ENCODE results near the gene WFDC12. TPM values are rescaled to one million over a fixed set of nuclear protein-coding genes. Genes with fewer than 3 reads are reported as not detected.

WFDC12 gene
- total RNA-seq, 4 donors from 2014 or later, result not detected

GRCh38 chr20:45111799-45112471 lies 12.3 kb downstream of the WFDC12 start:
- no peak for DNase-seq
- intact Hi-C loops (cut with DNase I; ENCODE audit: low total_unique reads), result no loop called here

GRCh38 chr20:45111285-45111684 lies 13.0 kb downstream of the WFDC12 start:
- TF ChIP-seq POLR2A (IDR thresholded peaks at IDR 0.05), result no peak
- TF ChIP-seq CTCF (IDR thresholded peaks at IDR 0.05), result no peak
- Histone ChIP-seq H3K4me3 (no peak overlapping the region), H3K36me3 (no peaks in the 10 kb centered on the region), H3K9me3 (no peaks in the 10 kb centered on the region), H3K27ac (no peak overlapping the region), H3K4me1 (no peaks in the 10 kb centered on the region), H3K27me3 (no peaks in the 10 kb centered on the region)
- DNase-seq, result no peak
- intact Hi-C loops (cut with DNase I; ENCODE audit: low total_unique reads), result no loop called here

More at GRCh38 chr20:45111799-45112471, 12.3 kb downstream of the WFDC12 start:
- Histone ChIP-seq H3K4me1 (no peaks in the 10 kb centered on the region), H3K36me3 (no peaks in the 10 kb centered on the region), H3K4me3 (no peak overlapping the region), H3K27ac (no peak overlapping the region), H3K9me3 (no peaks in the 10 kb centered on the region), H3K27me3 (no peaks in the 10 kb centered on the region)
- TF ChIP-seq POLR2A (IDR thresholded peaks at IDR 0.05), result no peak

- Histone ChIP-seq H3K9me3 (no peaks in the 10 kb centered on the region), H3K36me3 (no peaks in the 10 kb centered on the region), H3K4me1 (no peaks in the 10 kb centered on the region), H3K4me3 (no peak overlapping the region), H3K27ac (no peak overlapping the region), H3K27me3 (no peaks in the 10 kb centered on the region)
- DNase-seq, result no peak
- intact Hi-C loops (cut with DNase I; ENCODE audit: low total_unique reads), result no loop called here
- no peak for TF ChIP-seq POLR2A (IDR thresholded peaks at IDR 0.05)
- TF ChIP-seq CTCF (IDR thresholded peaks at IDR 0.05), result no peak
These were observed 14.0 kb downstream of the WFDC12 start for GRCh38 chr20:45110301-45110700.

GRCh38 chr20:45109634-45110033 lies 14.6 kb downstream of the WFDC12 start:
- intact Hi-C loops (cut with DNase I; ENCODE audit: low total_unique reads), result no loop called here
- H3K4me1 ChIP-seq, result no peaks in the 10 kb centered on the region
- H3K27ac ChIP-seq, result no peak overlapping the region
- H3K4me3 ChIP-seq, result no peak overlapping the region
- TF ChIP-seq POLR2A (IDR thresholded peaks at IDR 0.05), result no peak
- no peak for TF ChIP-seq CTCF (IDR thresholded peaks at IDR 0.05)
- H3K27me3 ChIP-seq, result no peaks in the 10 kb centered on the region
- no peaks in the 10 kb centered on the region for H3K36me3 ChIP-seq
- DNase-seq, result no peak
- no peaks in the 10 kb centered on the region for H3K9me3 ChIP-seq

- H3K36me3 ChIP-seq, result no peaks in the 10 kb centered on the region
- no peak overlapping the region for H3K4me3 ChIP-seq
- no peak for DNase-seq
- TF ChIP-seq POLR2A (IDR thresholded peaks at IDR 0.05), result no peak
- H3K27me3 ChIP-seq, result no peaks in the 10 kb centered on the region
- no peak overlapping the region for H3K27ac ChIP-seq
- no peaks in the 10 kb centered on the region for H3K4me1 ChIP-seq
- intact Hi-C loops (cut with DNase I; ENCODE audit: low total_unique reads), result no loop called here
- H3K9me3 ChIP-seq, result no peaks in the 10 kb centered on the region
These were observed 18.9 kb downstream of the WFDC12 start for GRCh38 chr20:45105317-45105716.

GRCh38 chr20:45104786-45105185 lies 19.5 kb downstream of the WFDC12 start:
- Histone ChIP-seq H3K27me3 (no peaks in the 10 kb centered on the region), H3K36me3 (no peaks in the 10 kb centered on the region), H3K9me3 (no peaks in the 10 kb centered on the region), H3K4me3 (no peak overlapping the region), H3K4me1 (no peaks in the 10 kb centered on the region), H3K27ac (no peak overlapping the region)
- intact Hi-C loops (cut with DNase I; ENCODE audit: low total_unique reads), result no loop called here
- TF ChIP-seq CTCF (IDR thresholded peaks at IDR 0.05) (no peak), POLR2A (IDR thresholded peaks at IDR 0.05) (no peak)
- DNase-seq, result no peak

Measured in uterus (tissue), 4 donors.